ENCODE measurements around the gene AP2B1.
A peak's percentile ranks its signal among the peaks of the same experiment; 100 is the strongest.

Gene AP2B1

GRCh38 chr17:35728551-35728950 lies 141.4 kb downstream of the AP2B1 start:
- no peak for DNase-seq (ENCODE audit: low read depth in 2 of 2)

- no peak for DNase-seq (ENCODE audit: low read depth in 2 of 2)
Measured at GRCh38 chr17:35729405-35729833, 142.3 kb downstream of the AP2B1 start.

- no peak for DNase-seq (ENCODE audit: low read depth in 2 of 2)
Measured at GRCh38 chr17:35730400-35731005, 143.4 kb downstream of the AP2B1 start.

- peak in 1 of 2 donors; percentile 16 for DNase-seq (ENCODE audit: low read depth in 2 of 2)
Measured at GRCh38 chr17:35731239-35731916, 144.3 kb downstream of the AP2B1 start, which contains the start of gene RASL10B. TSS of gene RASL10B (plus strand) at chr17:35731639. CDS start at chr17:35735185, 3,546 bp downstream.

- no peak for DNase-seq (ENCODE audit: low read depth in 2 of 2)
Measured at GRCh38 chr17:35731917-35732805, 145.0 kb downstream of the AP2B1 start.

- no peak for DNase-seq (ENCODE audit: low read depth in 2 of 2)
Measured at GRCh38 chr17:35732806-35733136, 145.6 kb downstream of the AP2B1 start.

GRCh38 chr17:35733366-35733765 lies 146.2 kb downstream of the AP2B1 start:
- no peak for DNase-seq (ENCODE audit: low read depth in 2 of 2)

- DNase-seq (ENCODE audit: low read depth in 2 of 2) = no peak
Measured at GRCh38 chr17:35734396-35734795, 147.3 kb downstream of the AP2B1 start.

GRCh38 chr17:35735036-35735805 lies 148.1 kb downstream of the AP2B1 start:
- DNase-seq (ENCODE audit: low read depth in 2 of 2) = no peak

- no peak for DNase-seq (ENCODE audit: low read depth in 2 of 2)
Measured at GRCh38 chr17:35736236-35736635, 149.1 kb downstream of the AP2B1 start.

GRCh38 chr17:35738519-35739133 lies 151.5 kb downstream of the AP2B1 start:
- DNase-seq (ENCODE audit: low read depth in 2 of 2) = no peak

- no peak for DNase-seq (ENCODE audit: low read depth in 2 of 2)
Measured at GRCh38 chr17:35740216-35740615, 153.1 kb downstream of the AP2B1 start.

- DNase-seq (ENCODE audit: low read depth in 2 of 2) = no peak
Measured at GRCh38 chr17:35740997-35741931, 154.1 kb downstream of the AP2B1 start.

GRCh38 chr17:35742496-35742895 lies 155.4 kb downstream of the AP2B1 start:
- DNase-seq (ENCODE audit: low read depth in 2 of 2) = no peak

- DNase-seq (ENCODE audit: low read depth in 2 of 2) = no peak
Measured at GRCh38 chr17:35742896-35743477, 155.9 kb downstream of the AP2B1 start.

- no peak for DNase-seq (ENCODE audit: low read depth in 2 of 2)
Measured at GRCh38 chr17:35743626-35744328, 156.7 kb downstream of the AP2B1 start.

GRCh38 chr17:35744830-35745229 lies 157.7 kb downstream of the AP2B1 start:
- no peak for DNase-seq (ENCODE audit: low read depth in 2 of 2)

- no peak for DNase-seq (ENCODE audit: low read depth in 2 of 2)
Measured at GRCh38 chr17:35745246-35745645, 158.1 kb downstream of the AP2B1 start.

- no peak for DNase-seq (ENCODE audit: low read depth in 2 of 2)
Measured at GRCh38 chr17:35745749-35746320, 158.7 kb downstream of the AP2B1 start.

Data from stimulated activated CD8-positive, alpha-beta memory T cell treated with anti-CD3 and anti-CD28 coated beads, Interleukin-2, amount 100 ng/mL, for 1 hour (primary cell).